ENCODE measurements around the gene KRT6C. TPM values are rescaled to one million over a fixed set of nuclear protein-coding genes. Genes with fewer than 3 reads are reported as not detected.

KRT6C gene
- total RNA-seq, 4 donors from 2014 or later, result not detected

DNA sequence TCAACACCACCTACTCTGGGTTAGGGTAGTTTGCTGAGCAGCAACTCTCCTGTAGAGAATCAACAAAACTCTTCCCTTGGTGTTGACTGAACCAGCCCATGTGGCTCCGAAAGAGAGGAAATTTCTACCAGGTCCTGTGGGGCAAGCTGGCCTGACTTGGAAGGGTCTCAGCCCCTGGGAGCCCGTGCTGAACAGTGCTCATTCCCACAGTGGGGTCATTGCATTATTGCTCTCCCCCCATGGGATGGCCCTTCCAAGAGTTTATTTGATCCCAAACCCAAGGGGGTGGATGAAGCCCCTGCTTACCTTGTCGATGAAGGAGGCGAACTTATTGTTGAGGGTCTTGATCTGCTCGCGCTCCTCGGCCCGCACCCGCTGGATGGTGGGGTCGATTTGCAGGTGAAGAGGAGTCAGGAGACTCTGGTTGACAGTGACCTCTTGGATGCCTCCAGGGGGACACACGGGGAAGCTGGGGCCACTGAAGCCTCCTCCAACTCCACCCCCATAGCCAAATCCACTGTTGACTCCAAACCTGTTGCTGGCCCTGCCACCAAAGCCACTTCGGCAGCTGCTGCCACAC, 40.0 kb downstream of the KRT6C start:
- TF ChIP-seq EP300 (IDR thresholded peaks at IDR 0.05), result no peak
- TF ChIP-seq POLR2AphosphoS5 (IDR thresholded peaks at IDR 0.05), result no peak
- no peak for TF ChIP-seq POLR2A (IDR thresholded peaks at IDR 0.05; ENCODE audit: low read depth)
- TF ChIP-seq, protein P1, sequence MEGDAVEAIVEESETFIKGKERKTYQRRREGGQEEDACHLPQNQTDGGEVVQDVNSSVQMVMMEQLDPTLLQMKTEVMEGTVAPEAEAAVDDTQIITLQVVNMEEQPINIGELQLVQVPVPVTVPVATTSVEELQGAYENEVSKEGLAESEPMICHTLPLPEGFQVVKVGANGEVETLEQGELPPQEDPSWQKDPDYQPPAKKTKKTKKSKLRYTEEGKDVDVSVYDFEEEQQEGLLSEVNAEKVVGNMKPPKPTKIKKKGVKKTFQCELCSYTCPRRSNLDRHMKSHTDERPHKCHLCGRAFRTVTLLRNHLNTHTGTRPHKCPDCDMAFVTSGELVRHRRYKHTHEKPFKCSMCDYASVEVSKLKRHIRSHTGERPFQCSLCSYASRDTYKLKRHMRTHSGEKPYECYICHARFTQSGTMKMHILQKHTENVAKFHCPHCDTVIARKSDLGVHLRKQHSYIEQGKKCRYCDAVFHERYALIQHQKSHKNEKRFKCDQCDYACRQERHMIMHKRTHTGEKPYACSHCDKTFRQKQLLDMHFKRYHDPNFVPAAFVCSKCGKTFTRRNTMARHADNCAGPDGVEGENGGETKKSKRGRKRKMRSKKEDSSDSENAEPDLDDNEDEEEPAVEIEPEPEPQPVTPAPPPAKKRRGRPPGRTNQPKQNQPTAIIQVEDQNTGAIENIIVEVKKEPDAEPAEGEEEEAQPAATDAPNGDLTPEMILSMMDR (IDR thresholded peaks at IDR 0.05), result no peak
- WGBS, result 94% methylated on average over 12 of the region's 12 CpGs
- intact Hi-C loops (cut with DNase I), result no loop called here
- DNase-seq (ENCODE audit: extremely low spot score), result no peak
- Histone ChIP-seq H3K9me3 (no peaks in the 10 kb centered on the region), H3K27ac (replicated peaks in 1 of 4) (no peak overlapping the region), H3K4me3 (no peak overlapping the region), H3K4me1 (peaks cover 0 to 8% (median 0%) of the 10 kb centered on the region in 4 donors), H3K36me3 (no peaks in the 10 kb centered on the region), H3K27me3 (peaks cover 0 to 10% (median 0%) of the 10 kb centered on the region in 4 donors)

DNA sequence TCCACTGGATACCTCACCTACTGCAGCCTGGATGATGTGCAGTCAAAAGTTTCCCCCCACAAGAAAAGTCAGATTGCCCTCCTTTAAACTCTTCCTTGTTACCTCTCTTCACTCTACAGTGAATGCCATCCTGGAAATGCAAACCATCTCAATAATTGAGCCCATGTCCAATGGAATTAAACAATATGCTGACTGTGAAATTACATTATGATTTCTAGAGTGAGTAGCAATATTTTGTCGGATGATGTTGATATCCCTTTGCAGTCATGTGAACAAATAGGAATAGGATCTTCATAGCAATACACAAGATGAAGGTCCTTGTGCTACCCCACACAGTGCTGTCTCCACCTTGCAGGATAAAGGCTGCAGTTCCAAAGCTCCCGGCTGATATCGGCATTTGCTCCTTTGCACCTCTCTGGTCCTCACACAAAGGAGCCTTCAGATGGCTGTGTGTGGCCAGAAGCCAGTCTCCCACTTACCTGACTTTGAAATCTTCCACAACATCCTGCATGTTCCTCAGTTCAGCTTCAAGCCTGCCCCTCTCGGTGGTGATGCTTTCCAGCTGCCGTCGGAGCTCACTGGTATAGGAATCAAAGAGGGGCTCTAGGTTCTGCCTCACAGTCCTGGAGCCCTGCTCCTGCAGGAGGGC, 40.9 kb downstream of the KRT6C start:
- H3K27me3 ChIP-seq, result peaks cover 0 to 10% (median 0%) of the 10 kb centered on the region in 4 donors
- no peaks in the 10 kb centered on the region for H3K36me3 ChIP-seq
- intact Hi-C loops (cut with DNase I), result no loop called here
- no peak overlapping the region for H3K4me3 ChIP-seq
- H3K9me3 ChIP-seq, result no peaks in the 10 kb centered on the region
- 85% methylated on average over 6 of the region's 6 CpGs for WGBS
- no peak for DNase-seq (ENCODE audit: extremely low spot score)
- peaks cover 0 to 8% (median 0%) of the 10 kb centered on the region in 4 donors for H3K4me1 ChIP-seq
- TF ChIP-seq, protein P1 (IDR thresholded peaks at IDR 0.05), result no peak
- TF ChIP-seq POLR2A (IDR thresholded peaks at IDR 0.05; ENCODE audit: low read depth), result no peak
- no peak for TF ChIP-seq POLR2AphosphoS5 (IDR thresholded peaks at IDR 0.05)
- TF ChIP-seq EP300 (IDR thresholded peaks at IDR 0.05), result no peak
- H3K27ac ChIP-seq (replicated peaks in 1 of 4), result no peak overlapping the region

DNA sequence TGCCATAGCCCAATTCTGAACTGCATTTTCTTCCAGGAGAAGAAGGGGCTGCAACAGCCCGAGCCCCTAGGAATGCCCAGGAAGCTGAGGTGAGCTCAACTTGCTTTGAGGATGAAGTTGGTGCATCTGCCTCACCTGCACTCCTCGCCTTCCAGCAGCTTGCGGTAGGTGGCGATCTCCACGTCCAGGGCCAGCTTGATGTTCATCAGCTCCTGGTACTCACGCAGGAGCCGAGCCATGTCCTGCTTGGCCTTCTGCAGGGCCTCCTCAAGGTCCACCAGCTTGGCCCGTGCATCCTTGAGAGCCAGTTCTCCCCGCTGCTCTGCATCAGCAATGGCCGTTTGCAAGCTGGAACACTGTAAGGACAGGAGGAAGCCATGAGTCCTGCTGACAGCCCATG, 45.5 kb downstream of the KRT6C start:
- Histone ChIP-seq H3K4me1 (peaks cover 2 to 14% (median 13%) of the 10 kb centered on the region in 4 donors), H3K4me3 (no peak overlapping the region), H3K27ac (replicated peaks in 1 of 4) (no peak overlapping the region), H3K27me3 (peaks cover 0 to 10% (median 0%) of the 10 kb centered on the region in 4 donors), H3K36me3 (no peaks in the 10 kb centered on the region), H3K9me3 (no peaks in the 10 kb centered on the region)
- intact Hi-C loops (cut with DNase I), result no loop called here
- TF ChIP-seq POLR2AphosphoS5 (IDR thresholded peaks at IDR 0.05) (no peak), EP300 (IDR thresholded peaks at IDR 0.05) (no peak), POLR2A (IDR thresholded peaks at IDR 0.05; ENCODE audit: low read depth) (no peak)
- TF ChIP-seq, protein P1 (IDR thresholded peaks at IDR 0.05), result no peak
- no peak for DNase-seq (ENCODE audit: extremely low spot score)
- WGBS, result 83% methylated on average over 7 of the region's 10 CpGs

DNA sequence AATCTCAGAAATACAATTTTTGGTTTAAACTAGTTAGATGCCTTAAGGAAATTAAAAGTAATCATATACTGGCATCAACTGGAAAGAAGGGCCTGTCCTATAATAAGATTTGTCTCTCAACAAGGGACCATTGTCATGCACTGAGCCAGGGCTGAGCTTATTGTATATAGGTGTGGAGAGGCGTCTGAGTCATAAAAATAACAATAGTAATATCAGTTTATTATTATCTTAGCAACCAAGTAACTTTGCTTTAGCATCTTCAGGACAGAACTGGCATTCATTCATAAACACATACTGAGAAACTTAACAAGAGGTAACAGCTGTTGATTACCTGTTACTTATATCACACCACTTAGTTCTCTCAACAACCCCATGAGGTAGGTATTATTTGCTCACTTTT, 46.5 kb downstream of the KRT6C start:
- Histone ChIP-seq H3K27me3 (peaks cover 0 to 10% (median 0%) of the 10 kb centered on the region in 4 donors), H3K36me3 (no peaks in the 10 kb centered on the region), H3K9me3 (no peaks in the 10 kb centered on the region), H3K4me1 (peaks cover 2 to 21% (median 16%) of the 10 kb centered on the region in 4 donors), H3K4me3 (no peak overlapping the region), H3K27ac (replicated peaks in 1 of 4) (no peak overlapping the region)
- intact Hi-C loops (cut with DNase I), result no loop called here
- WGBS, result 57% methylated on average over 1 of the region's 1 CpG
- no peak for DNase-seq (ENCODE audit: extremely low spot score)
- TF ChIP-seq EP300 (IDR thresholded peaks at IDR 0.05) (no peak), POLR2AphosphoS5 (IDR thresholded peaks at IDR 0.05) (no peak), POLR2A (IDR thresholded peaks at IDR 0.05; ENCODE audit: low read depth) (no peak)
- TF ChIP-seq, protein P1 (IDR thresholded peaks at IDR 0.05), result no peak

Data from esophagus muscularis mucosa (tissue), 4 donors.